Lower leg skin (tissue), 4 donors: Measurements from ENCODE around the gene ARL5C. TPM values are rescaled to one million over a fixed set of nuclear protein-coding genes. Genes with fewer than 3 reads are reported as not detected.

Experiments used
- DNase-seq, 2 donors: peaks; one replicate each; pipeline ENCODE4 v3.0.0-alpha.2; 2019; ENCODE audit warnings: low spot score in 2 of 2
- H3K4me3 ChIP-seq: fragments of 200-600 bp; sonication (generic); 2 replicates; pipeline ENCODE4 v1.5.1; 2017; ENCODE audit warnings: mild to moderate bottlenecking, low read depth; ENCODE audit not compliant: poor library complexity, severe bottlenecking
- POLR2A ChIP-seq, 2 donors: fragments of 450-650 bp; IDR thresholded peaks; one replicate each; pipeline ENCODE4 v1.6.1; 2016 to 2017; ENCODE audit warnings: antibody characterized with exemption in 2 of 2, mild to moderate bottlenecking in 1 of 2, moderate library complexity in 1 of 2
- WGBS, 2 donors: methylation state at CpG; one replicate each; pipeline ENCODE4 v1.1.5; 2018; 5-methylcytosine and 5-hydroxymethylcytosine counted together
- intact Hi-C: fragments of 100-400 bp; cut with DNase I; formaldehyde crosslinking; loops from one replicate; pipeline ENCODE4 v1.15.0; 2023; ENCODE audit warnings: low total_unique reads
- total RNA-seq, 4 donors: library from RNA; depleted of rRNA; stranded (reverse); fragments of >200 nt; gene quantifications; one replicate each; pipeline ENCODE4 v1.1.0, GENCODE V29; 2016
- TF ChIP-seq, protein P1 (sequence below), 3 donors: fragments of 450-650 bp; IDR thresholded peaks; one replicate each; pipeline ENCODE4 v1.5.1; 2016; ENCODE audit warnings: antibody characterized with exemption in 3 of 3, mild to moderate bottlenecking in 3 of 3, moderate library complexity in 2 of 3

The ARL5C gene
- total RNA-seq, 4 donors from 2014 or later, result not detected

DNA sequence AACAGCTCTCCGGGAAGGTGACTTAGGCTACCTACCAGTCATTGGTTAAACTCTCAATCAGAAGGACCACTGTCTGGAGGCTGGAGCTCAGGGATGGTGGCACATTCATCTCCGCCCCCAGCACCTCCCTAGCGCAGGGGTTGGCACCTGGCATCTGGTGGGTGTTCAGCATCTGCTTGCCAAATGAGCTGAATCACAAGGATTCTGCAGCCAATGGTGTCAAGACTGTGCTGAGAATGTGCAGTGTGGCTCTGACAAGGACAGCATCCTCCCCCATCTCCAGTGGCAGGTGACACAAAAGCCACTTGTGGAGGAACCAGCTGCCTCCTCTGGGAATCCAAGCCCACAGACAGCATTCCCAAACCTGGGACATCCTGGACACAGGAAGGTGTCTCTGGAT lies 49.7 kb downstream of the ARL5C start:
- DNase-seq, result no peak
- WGBS, 2 donors, result 68 to 83% methylated on average over 3 of the region's 3 CpGs
- TF ChIP-seq POLR2A (IDR thresholded peaks at IDR 0.05), result no peak
- TF ChIP-seq, protein P1, sequence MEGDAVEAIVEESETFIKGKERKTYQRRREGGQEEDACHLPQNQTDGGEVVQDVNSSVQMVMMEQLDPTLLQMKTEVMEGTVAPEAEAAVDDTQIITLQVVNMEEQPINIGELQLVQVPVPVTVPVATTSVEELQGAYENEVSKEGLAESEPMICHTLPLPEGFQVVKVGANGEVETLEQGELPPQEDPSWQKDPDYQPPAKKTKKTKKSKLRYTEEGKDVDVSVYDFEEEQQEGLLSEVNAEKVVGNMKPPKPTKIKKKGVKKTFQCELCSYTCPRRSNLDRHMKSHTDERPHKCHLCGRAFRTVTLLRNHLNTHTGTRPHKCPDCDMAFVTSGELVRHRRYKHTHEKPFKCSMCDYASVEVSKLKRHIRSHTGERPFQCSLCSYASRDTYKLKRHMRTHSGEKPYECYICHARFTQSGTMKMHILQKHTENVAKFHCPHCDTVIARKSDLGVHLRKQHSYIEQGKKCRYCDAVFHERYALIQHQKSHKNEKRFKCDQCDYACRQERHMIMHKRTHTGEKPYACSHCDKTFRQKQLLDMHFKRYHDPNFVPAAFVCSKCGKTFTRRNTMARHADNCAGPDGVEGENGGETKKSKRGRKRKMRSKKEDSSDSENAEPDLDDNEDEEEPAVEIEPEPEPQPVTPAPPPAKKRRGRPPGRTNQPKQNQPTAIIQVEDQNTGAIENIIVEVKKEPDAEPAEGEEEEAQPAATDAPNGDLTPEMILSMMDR (IDR thresholded peaks at IDR 0.05), result no peak
- intact Hi-C loops, result no loop called here
- no peak overlapping the region for H3K4me3 ChIP-seq

DNA sequence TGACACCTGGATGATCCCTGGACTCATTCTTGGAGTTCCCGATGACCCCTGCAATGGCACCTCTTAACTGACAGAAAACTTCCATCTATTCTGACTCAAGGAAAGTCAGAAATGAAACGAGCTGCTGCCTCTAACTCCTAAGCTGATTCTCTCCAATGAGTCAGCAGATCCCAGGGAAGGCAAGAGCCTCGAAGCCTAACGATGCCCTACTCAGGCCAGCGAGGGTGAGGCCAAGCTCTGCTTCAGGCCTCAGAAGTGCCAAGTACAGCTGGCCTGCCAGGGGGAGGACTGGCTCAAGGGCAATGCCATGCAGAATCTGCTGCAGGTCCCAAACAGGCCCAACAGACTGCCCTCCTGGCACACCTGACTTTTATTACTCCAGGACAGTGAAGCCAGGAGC lies 50.8 kb downstream of the ARL5C start:
- intact Hi-C loops, result no loop called here
- no peak overlapping the region for H3K4me3 ChIP-seq
- WGBS, 2 donors, result 35 to 44% methylated on average over 5 of the region's 5 CpGs
- no peak for TF ChIP-seq POLR2A (IDR thresholded peaks at IDR 0.05)
- TF ChIP-seq, protein P1 (IDR thresholded peaks at IDR 0.05), result no peak
- no peak for DNase-seq

DNA sequence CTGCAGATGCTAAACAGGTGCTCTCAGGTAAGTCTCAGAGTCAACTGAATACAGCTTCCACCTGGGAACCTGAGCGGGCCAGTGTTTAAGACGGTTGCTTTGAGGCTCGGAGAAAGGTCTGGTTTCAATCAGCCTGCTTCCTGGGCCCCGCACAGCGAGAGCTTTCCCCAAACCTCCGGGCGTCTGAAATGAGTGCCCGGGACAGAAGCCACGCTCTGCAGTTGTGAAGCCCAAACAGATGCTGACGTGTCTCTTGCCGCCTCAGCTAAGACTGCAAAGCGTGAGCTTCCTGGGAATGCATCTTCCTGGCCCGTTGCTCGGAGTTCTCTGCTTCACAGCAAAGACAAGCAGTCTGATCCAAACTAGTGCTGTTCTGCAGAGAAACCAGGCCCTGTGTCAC lies 51.2 kb downstream of the ARL5C start:
- no peak for DNase-seq
- WGBS, 2 donors, result 77 to 84% methylated on average over 14 of the region's 14 CpGs
- intact Hi-C loops, result no loop called here
- H3K4me3 ChIP-seq, result no peak overlapping the region
- TF ChIP-seq, protein P1 (IDR thresholded peaks at IDR 0.05), result no peak
- TF ChIP-seq POLR2A (IDR thresholded peaks at IDR 0.05), result no peak

DNA sequence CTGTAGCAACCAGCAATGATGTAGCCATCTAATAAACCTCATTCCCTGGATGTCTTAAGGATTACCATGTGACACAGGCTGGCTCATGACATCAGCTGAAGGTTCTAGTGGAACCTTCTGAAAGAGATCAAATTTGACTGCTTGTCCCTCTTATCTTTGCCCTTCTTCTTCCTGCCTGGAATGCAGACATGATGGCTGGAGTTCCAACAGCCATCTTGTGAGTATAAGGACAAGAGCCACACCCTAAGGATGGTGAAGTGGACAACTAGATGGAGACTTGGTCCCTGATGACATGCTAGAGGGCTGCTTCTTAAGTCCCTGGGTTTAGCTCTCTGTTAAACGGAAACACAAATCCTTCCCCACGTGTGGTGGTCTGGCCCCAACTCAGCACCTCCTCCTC lies 52.1 kb downstream of the ARL5C start:
- TF ChIP-seq, protein P1 (IDR thresholded peaks at IDR 0.05), result no peak
- no peak for TF ChIP-seq POLR2A (IDR thresholded peaks at IDR 0.05)
- no peak for DNase-seq
- WGBS, 2 donors, result 80 to 89% methylated on average over 2 of the region's 2 CpGs
- H3K4me3 ChIP-seq, result no peak overlapping the region
- intact Hi-C loops, result no loop called here

DNA sequence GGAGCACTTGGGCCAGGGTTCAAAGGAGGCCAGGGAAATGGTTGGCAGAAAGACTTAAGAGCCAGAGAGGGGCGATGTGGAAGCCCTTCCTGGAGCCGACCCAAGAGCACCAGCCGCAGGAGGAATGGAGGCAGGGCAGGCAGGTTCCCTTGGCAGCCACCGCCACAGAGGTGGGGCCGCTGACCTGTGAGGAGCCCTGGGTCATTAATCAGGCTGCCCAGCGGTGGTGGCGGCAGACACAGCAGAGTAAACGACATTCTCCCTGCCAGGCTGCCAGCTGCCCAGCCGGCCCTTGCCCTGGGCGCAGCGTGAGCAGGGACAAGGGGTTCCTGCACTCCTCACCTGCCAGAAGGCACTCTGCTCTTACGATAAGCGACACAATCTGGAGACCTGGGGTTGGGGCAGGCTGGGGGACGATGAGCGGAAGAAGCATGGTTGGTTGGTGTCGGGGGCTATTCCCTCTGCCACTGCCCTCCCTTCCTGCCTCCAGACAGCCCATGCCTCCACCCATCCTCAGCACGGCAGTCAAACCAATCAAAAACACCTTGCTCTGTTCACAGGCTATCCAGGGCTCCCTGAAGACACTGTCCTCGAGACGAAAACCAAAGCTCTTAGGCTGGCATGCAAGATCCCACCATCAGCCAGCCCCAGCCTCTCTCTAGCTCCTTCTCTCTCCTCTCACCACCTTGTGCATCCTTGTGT lies 55.4 kb downstream of the ARL5C start:
- TF ChIP-seq, protein P1 (IDR thresholded peaks at IDR 0.05), result no peak
- DNase-seq, result no peak
- no peak overlapping the region for H3K4me3 ChIP-seq
- WGBS, 2 donors, result 72 to 78% methylated on average over 19 of the region's 19 CpGs
- intact Hi-C loops, result no loop called here
